ENCODE measurements around the gene PAK1. TPM values are rescaled to one million over a fixed set of nuclear protein-coding genes. Genes with fewer than 3 reads are reported as not detected.

The PAK1 gene
- total and polyA plus RNA-seq, 2 of the 8 experiments (the other 6 are each of a cell fraction or from before 2014, with no cell fraction given), result 87.7 to 151 TPM

DNA sequence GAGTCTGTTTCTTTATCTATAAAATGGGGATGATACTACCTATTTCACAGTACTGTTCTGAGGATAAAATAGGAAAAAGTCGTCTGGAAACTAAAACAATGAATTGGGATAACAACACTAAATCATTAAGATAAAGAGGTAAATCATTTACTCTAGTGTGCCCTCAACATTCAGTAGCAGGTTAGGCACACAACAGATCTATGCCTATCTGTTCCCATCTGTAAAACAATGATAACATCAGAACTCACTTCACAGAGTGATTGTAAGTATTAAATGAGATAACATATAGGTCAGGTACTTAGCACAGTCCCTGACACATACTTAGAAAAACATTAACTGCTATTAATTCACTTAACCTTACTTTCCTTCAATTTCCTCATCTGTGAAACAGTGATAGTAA is 36.9 kb downstream of the PAK1 start:
- peaks cover 5 to 93% of the 10 kb centered on the region in 2 experiments; a peak in 3 of 4 replicates for H3K79me2 ChIP-seq (ENCODE audit: control insufficient read depth in 1 of 2, insufficient read depth in 2 of 2, low read length in 2 of 2)
- H4K20me1 ChIP-seq (replicated peaks in 1 of 2; ENCODE audit: control insufficient read depth in 1 of 2, insufficient read depth in 2 of 2, low read length in 2 of 2), result peaks cover 2 to 3% of the 10 kb centered on the region in 2 experiments
- H3K9ac ChIP-seq (replicated peaks in 1 of 4; ENCODE audit: extremely low read depth in 1 of 4, low read depth in 3 of 4, low read length in 3 of 4), result no peak overlapping the region
- H3K4me1 ChIP-seq (replicated peaks in 1 of 4; ENCODE audit: control insufficient read depth in 3 of 4, insufficient read depth in 4 of 4, low read length in 3 of 4), result peaks cover 0 to 6% (median 1%) of the 10 kb centered on the region in 4 experiments; a peak in 3 of 7 replicates
- H3K4me2 ChIP-seq (ENCODE audit: insufficient read depth in 1 of 2, low read depth in 2 of 2, low read length in 2 of 2), result no peak overlapping the region
- H3K18ac ChIP-seq (ENCODE audit: extremely low read depth, low read length), result no peak overlapping the region
- no peaks in the 10 kb centered on the region for H3K27me3 ChIP-seq (replicated peaks in 1 of 4; ENCODE audit: control insufficient read depth in 3 of 4, extremely low read depth in 1 of 4, insufficient read depth in 3 of 4, low read length in 3 of 4)
- 78% methylated on average over 1 of the region's 1 CpG; no CpG with 5 or more reads in 1 of the 2 experiments for WGBS, 2 experiments (ENCODE audit: extremely low coverage in 1 of 2, insufficient coverage in 1 of 2, insufficient read length in 1 of 2, insufficient replicate concordance in 2 of 2, low coverage in 1 of 2, low lambda C conversion rate in 2 of 2, missing lambda C conversion rate in 1 of 2)
- H4K8ac ChIP-seq (ENCODE audit: extremely low read depth, insufficient read depth, low read length), result no peak overlapping the region
- H3K4ac ChIP-seq (replicated peaks; ENCODE audit: insufficient read length, low read depth, low read length), result no peak overlapping the region
- TF ChIP-seq KDM1A (IDR thresholded peaks at IDR 0.05; ENCODE audit: borderline replicate concordance, low read length) (no peak), NANOG (IDR thresholded peaks at IDR 0.05; ENCODE audit: insufficient read depth, low read depth, low read length, poor library complexity, severe bottlenecking) (no peak), TBP (IDR thresholded peaks at IDR 0.05; ENCODE audit: low read depth, low read length) (no peak)
- no peak overlapping the region for H2AFZ ChIP-seq (ENCODE audit: low read length)
- H2BK15ac ChIP-seq (ENCODE audit: low read length), result no peak overlapping the region
- no peak overlapping the region for H3K56ac ChIP-seq (replicated peaks; ENCODE audit: insufficient read length, low read depth, low read length)
- H3K14ac ChIP-seq (ENCODE audit: insufficient read length), result no peak overlapping the region
- no peak overlapping the region for H2BK12ac ChIP-seq (ENCODE audit: low read depth, low read length)
- no peaks in the 10 kb centered on the region for H3K36me3 ChIP-seq (ENCODE audit: control insufficient read depth in 2 of 4, insufficient read depth in 4 of 4, low read length in 3 of 4)
- no peak overlapping the region for H2BK5ac ChIP-seq (ENCODE audit: low read depth, low read length)
- no peak for FAIRE-seq
- H3K9me3 ChIP-seq (ENCODE audit: insufficient read depth in 2 of 2, low read depth in 1 of 2, low read length in 1 of 2), result no peaks in the 10 kb centered on the region
- H4K91ac ChIP-seq (replicated peaks; ENCODE audit: insufficient read length, low read length), result no peak overlapping the region
- no peak overlapping the region for H2BK20ac ChIP-seq (ENCODE audit: low read length)
- no peak overlapping the region for H2AK5ac ChIP-seq (ENCODE audit: low read depth, low read length)
- no peak overlapping the region for H3K4me3 ChIP-seq (ENCODE audit: extremely low read depth in 1 of 4, insufficient read depth in 2 of 4, low read depth in 3 of 4, low read length in 4 of 4)
- H3K23ac ChIP-seq (ENCODE audit: insufficient read length), result no peak overlapping the region
- H2BK120ac ChIP-seq (replicated peaks; ENCODE audit: low read depth, low read length), result no peak overlapping the region
- no peak for DNase-seq (ENCODE audit: low read depth in 1 of 2, low spot score in 2 of 2)
- H3K23me2 ChIP-seq (ENCODE audit: low read depth, low read length), result no peaks in the 10 kb centered on the region; the same call in 1 of the 2 replicates
- CTCF ChIA-PET (ENCODE audit: partially characterized antibody), result interaction anchor here (1.0 kb wide), 1 partner anchor 15 kb away, joined by 3 read pairs; no protein-coding TSS in a partner anchor
- H3K27ac ChIP-seq (ENCODE audit: low read depth, low read length), result no peak overlapping the region
- peaks cover 2% of the 10 kb centered on the region; the same call in 1 of the 2 replicates for H3K79me1 ChIP-seq (ENCODE audit: low read depth, low read length)
- no peak overlapping the region for H4K5ac ChIP-seq (ENCODE audit: insufficient read length, low read depth, low read length)
- POLR2A ChIA-PET (ENCODE audit: partially characterized antibody), result interaction anchor here (1.2 kb wide), 1 partner anchor 34 kb away, joined by 3 read pairs; no protein-coding TSS in a partner anchor
